ENCODE results near the gene PAN3. TPM values are rescaled to one million over a fixed set of nuclear protein-coding genes. Genes with fewer than 3 reads are reported as not detected.

The PAN3 gene
- total and polyA plus RNA-seq, 2 of the 8 experiments (the other 6 are each of a cell fraction or from before 2014, with no cell fraction given): 12.7 to 39.3 TPM

DNA sequence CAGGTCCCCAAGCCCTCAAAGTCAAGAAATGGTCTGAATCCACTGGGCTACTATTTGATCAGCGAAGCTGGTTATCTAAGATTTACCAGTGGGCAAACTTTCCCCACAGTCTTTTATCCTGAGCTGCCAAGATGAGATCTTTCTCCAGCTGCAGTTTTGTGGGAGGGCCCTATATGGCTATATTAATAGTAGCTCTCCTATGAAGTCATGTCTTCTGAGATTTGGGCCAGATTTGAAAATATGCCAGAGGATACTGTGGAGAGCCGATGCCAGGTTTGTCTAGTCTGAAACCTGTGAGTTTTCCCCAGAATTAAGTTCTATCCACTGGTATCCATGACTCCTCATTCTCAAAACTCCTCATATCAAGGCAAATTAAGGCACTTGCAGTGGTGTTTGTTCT, 183.4 kb downstream of the PAN3 start:
- ChIA-PET CTCF (ENCODE audit: partially characterized antibody) (no interaction called here), POLR2A (ENCODE audit: partially characterized antibody) (interaction anchor here (0.9 kb wide), 1 partner anchor 83 kb away, joined by 3 read pairs; no protein-coding TSS in a partner anchor)
- H2BK5ac ChIP-seq (ENCODE audit: low read depth, low read length): no peak overlapping the region
- no peak overlapping the region for H2BK20ac ChIP-seq (ENCODE audit: low read length)
- no peak overlapping the region for H3K14ac ChIP-seq (ENCODE audit: insufficient read length)
- H4K91ac ChIP-seq (replicated peaks; ENCODE audit: insufficient read length, low read length): no peak overlapping the region
- H2BK15ac ChIP-seq (ENCODE audit: low read length): no peak overlapping the region
- H3K27ac ChIP-seq (ENCODE audit: low read depth, low read length): no peak overlapping the region
- no peaks in the 10 kb centered on the region for H3K4me1 ChIP-seq (replicated peaks in 1 of 4; ENCODE audit: control insufficient read depth in 3 of 4, insufficient read depth in 4 of 4, low read length in 3 of 4)
- no peak overlapping the region for H3K4me2 ChIP-seq (ENCODE audit: insufficient read depth in 1 of 2, low read depth in 2 of 2, low read length in 2 of 2)
- H2AK5ac ChIP-seq (ENCODE audit: low read depth, low read length): no peak overlapping the region
- no peak overlapping the region for H3K9ac ChIP-seq (replicated peaks in 1 of 4; ENCODE audit: extremely low read depth in 1 of 4, low read depth in 3 of 4, low read length in 3 of 4)
- H3K4ac ChIP-seq (replicated peaks; ENCODE audit: insufficient read length, low read depth, low read length): no peak overlapping the region
- H3K4me3 ChIP-seq (ENCODE audit: extremely low read depth in 1 of 4, insufficient read depth in 2 of 4, low read depth in 3 of 4, low read length in 4 of 4): no peak overlapping the region
- peaks cover 0 to 18% (median 0%) of the 10 kb centered on the region in 4 experiments; a peak in 5 of 8 replicates for H3K36me3 ChIP-seq (ENCODE audit: control insufficient read depth in 2 of 4, insufficient read depth in 4 of 4, low read length in 3 of 4)
- no peaks in the 10 kb centered on the region for H3K27me3 ChIP-seq (replicated peaks in 1 of 4; ENCODE audit: control insufficient read depth in 3 of 4, extremely low read depth in 1 of 4, insufficient read depth in 3 of 4, low read length in 3 of 4)
- TF ChIP-seq HDAC2 (IDR thresholded peaks at IDR 0.05; ENCODE audit: borderline replicate concordance in 1 of 2, low read depth in 2 of 2, low read length in 2 of 2) (no peak), TAF7 (optimal IDR thresholded peaks at IDR 0.05; ENCODE audit: borderline replicate concordance, low read depth, low read length) (no peak)
- H4K5ac ChIP-seq (ENCODE audit: insufficient read length, low read depth, low read length): no peak overlapping the region
- no peak overlapping the region for H4K8ac ChIP-seq (ENCODE audit: extremely low read depth, insufficient read depth, low read length)
- 92% methylated on average over 2 of the region's 2 CpGs; no CpG with 5 or more reads in 1 of the 2 experiments for WGBS, 2 experiments (ENCODE audit: extremely low coverage in 1 of 2, insufficient coverage in 1 of 2, insufficient read length in 1 of 2, insufficient replicate concordance in 2 of 2, low coverage in 1 of 2, low lambda C conversion rate in 2 of 2, missing lambda C conversion rate in 1 of 2)
- H3K23me2 ChIP-seq (ENCODE audit: low read depth, low read length): no peaks in the 10 kb centered on the region
- no peak overlapping the region for H3K56ac ChIP-seq (replicated peaks; ENCODE audit: insufficient read length, low read depth, low read length)
- no peak overlapping the region for H2BK12ac ChIP-seq (ENCODE audit: low read depth, low read length)
- H3K23ac ChIP-seq (ENCODE audit: insufficient read length): no peak overlapping the region
- peaks cover 0 to 2% of the 10 kb centered on the region in 2 experiments for H4K20me1 ChIP-seq (replicated peaks in 1 of 2; ENCODE audit: control insufficient read depth in 1 of 2, insufficient read depth in 2 of 2, low read length in 2 of 2)
- H3K18ac ChIP-seq (ENCODE audit: extremely low read depth, low read length): no peak overlapping the region
- no peaks in the 10 kb centered on the region for H3K9me3 ChIP-seq (ENCODE audit: insufficient read depth in 2 of 2, low read depth in 1 of 2, low read length in 1 of 2)
- H3K79me1 ChIP-seq (ENCODE audit: low read depth, low read length): no peaks in the 10 kb centered on the region
- no peak overlapping the region for H2BK120ac ChIP-seq (replicated peaks; ENCODE audit: low read depth, low read length)
- DNase-seq (ENCODE audit: low read depth in 1 of 2, low spot score in 2 of 2): no peak
- H3K79me2 ChIP-seq (ENCODE audit: control insufficient read depth in 1 of 2, insufficient read depth in 2 of 2, low read length in 2 of 2): no peaks in the 10 kb centered on the region
- no peak for FAIRE-seq
- H2AFZ ChIP-seq (ENCODE audit: low read length): no peak overlapping the region
